ENCODE data around the gene APBB3.

APBB3 gene

GRCh38 chr5:140574165-140574564, 9.8 kb upstream of the APBB3 start:
- DNase-seq (ENCODE audit: low read depth) = no peak

DNA sequence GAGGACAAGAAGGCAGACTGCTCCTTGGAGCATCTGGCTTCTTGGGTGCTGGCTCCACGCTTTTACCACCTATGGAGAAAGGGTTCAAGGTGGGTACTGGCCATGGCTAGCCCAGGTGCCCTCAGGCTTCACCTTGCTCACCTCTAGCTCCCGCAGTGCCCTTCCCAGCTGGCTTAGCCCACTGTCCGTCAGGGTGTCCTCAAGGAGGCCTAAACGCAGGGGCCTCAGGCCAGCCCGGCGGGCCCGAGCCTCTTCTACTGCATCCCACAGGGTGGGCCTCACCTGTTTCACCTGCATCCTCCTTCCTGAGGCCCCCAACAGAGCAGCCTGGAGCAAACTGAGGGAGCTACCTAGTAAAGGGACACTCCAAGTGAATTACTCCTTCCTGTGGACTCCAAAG, 9.3 kb upstream of the APBB3 start:
- DNase-seq (ENCODE audit: low read depth) = no peak

DNA sequence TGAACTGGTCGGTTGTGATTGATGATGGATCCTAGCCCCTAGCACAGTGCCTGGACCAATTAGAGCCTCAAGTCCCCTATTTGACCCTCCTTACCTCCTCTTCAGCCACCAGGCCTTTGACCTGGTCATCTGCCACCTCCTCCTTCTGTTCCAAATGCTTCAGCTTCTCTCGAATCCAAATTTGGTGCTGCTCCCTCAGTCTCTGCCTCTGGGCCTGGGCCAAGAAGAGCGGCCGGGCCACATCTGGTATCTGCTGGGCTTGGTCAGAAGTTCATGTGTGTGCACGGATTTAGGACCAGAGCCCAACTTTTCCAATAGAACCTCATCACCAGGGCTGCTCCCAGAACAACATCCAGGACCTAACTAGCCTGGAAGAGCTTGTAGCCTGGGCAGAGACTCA, 6.7 kb upstream of the APBB3 start:
- DNase-seq (ENCODE audit: low read depth) = no peak

DNA sequence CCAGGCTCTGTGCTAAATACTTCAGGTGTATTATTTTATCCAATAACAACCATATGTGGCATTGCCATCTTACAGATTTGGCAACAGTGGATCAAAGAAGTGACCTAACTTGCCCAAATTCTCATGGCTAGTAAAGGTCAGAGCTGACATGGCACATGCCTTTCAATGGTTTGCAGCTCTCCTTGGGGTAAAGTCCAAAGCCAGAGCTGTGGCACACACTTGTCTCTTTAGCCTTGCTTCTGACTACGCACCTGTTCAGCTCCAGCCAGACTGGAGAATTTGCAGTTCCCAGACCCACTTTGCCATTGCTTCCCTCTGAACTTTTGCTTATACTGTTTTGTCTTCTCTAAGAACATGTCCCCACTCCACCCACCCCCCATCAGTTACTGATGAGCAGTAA, 6.1 kb upstream of the APBB3 start:
- no peak for DNase-seq (ENCODE audit: low read depth)

DNA sequence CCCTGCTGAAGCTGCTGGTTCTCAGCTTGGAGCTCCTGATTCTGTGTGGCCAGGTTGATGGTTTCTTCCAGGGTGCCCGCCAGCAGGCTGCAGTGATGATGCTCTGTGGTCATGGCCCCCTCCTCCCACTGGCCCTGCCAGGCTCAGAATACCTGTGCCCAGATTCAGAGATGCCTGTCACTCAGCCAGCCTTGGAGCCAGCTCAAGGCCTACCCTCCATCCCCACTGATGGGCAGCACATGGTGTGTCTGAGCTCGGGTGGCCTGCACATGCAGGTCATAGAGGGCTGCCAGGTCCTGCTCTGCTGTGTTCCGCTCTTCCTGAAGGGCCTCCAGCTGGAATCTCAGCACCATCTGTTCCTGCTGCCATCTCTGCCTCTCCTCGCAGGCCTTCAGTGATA, 5.7 kb upstream of the APBB3 start:
- no peak for DNase-seq (ENCODE audit: low read depth)

DNA sequence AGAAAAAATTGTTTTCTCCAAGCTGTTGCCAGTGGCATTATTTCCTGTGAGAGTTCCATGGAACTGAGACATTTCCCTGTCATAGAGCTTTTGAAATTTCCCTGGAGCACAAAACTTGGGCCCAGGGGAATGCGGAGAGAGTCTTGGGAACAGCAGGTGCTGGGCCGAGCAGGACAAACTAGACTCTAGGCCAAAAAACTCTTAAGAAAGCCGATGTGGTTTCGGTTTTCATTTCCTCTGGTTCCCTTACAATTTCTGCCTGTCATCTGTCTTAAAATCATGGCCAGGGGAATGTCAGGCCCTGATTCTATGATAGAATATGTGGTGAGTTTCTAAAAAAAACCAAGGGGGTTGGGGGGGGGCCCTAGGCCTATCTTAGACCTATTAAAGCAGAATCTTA, 4.8 kb upstream of the APBB3 start:
- DNase-seq (ENCODE audit: low read depth) = no peak

DNA sequence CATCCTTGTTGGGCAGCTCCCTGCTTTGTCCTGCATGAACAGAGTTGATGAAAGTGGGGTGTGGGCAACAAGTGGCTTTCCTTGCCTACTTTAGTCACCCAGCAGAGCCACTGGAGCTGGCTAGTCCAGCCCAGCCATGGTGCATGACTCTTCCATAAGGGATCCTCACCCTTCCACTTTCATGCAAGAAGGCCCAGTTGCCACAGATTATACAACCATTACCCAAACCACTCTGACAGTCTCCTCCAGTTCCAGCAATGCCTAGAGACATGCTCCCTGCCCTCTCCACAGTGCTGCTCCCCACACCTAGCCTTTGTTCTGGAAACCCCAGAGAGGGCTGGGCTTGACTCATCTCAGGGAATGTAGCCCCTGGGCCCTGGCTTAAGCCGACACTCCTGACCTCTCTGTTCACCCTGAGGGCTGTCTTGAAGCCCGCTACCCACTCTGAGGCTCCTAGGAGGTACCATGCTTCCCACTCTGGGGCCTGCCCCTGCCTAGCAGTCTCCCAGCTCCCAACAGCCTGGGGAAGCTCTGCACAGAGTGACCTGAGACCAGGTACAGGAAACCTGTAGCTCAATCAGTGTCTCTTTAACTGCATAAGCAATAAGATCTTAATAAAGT, 4.2 kb upstream of the APBB3 start:
- DNase-seq (ENCODE audit: low read depth) = no peak

GRCh38 chr5:140567871-140568270, 3.5 kb upstream of the APBB3 start:
- DNase-seq (ENCODE audit: low read depth) = no peak

GRCh38 chr5:140567136-140567818, 2.9 kb upstream of the APBB3 start:
- no peak for DNase-seq (ENCODE audit: low read depth)

- DNase-seq (ENCODE audit: low read depth) = no peak
These were observed 2.3 kb upstream of the APBB3 start for GRCh38 chr5:140566665-140567064.

- no peak for DNase-seq (ENCODE audit: low read depth)
These were observed 1.3 kb upstream of the APBB3 start for GRCh38 chr5:140565780-140566095.

DNA sequence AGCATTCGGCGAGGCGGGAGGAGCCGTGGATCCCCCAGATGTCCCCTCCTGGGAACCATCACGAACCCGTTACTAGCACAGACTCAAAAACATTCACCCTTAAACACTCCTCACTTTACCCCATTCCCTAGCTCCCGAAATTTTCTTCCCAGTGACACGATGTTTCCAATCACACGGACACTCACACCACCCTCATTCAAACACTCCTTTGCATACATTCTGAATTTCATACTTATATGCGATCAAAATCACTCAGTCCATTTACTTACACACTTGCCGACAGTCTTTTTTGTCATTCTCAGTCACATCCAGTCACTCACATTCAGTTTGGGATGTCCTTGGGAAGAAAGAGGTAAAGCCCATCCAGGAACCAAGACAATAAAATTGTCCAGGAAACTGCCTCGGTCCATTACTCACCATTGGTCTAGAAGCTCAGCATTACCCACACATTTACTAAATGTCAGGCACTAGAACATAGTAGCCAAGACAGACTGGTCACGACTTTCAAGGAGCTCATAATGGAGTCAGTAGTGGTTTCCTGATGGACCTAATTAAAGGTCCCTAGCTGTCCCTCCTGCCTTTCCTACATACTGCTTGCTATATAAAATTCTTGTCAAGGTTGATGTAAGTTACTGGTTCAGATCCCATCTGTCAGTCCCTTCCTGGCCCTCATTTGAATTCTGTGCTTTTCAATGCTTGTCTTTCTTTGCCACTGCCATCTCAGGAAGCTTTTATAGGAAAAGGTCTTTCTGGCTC, 804 bp upstream of the APBB3 start:
- no peak for DNase-seq (ENCODE audit: low read depth)

DNA sequence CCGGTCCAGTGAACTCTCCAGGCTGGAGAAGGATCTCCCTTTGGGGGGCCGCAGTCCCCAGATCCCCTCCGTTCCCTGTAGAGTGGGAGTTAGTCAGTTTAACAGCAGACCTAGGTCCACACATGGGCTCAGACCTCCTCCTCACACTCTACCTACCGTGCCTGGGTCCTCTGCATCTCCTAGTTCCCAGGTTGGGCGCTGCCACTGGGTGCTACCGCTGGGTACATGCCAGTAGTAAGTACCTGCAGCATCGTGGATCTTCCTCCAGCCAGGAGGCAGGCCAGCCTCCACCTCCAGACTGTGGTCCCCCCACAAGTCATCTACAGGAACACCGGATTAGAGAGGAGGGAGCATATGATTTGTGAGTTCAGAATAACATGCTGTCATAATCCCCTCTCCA, 802 bp downstream of the APBB3 start:
- no peak for DNase-seq (ENCODE audit: low read depth)

DNA sequence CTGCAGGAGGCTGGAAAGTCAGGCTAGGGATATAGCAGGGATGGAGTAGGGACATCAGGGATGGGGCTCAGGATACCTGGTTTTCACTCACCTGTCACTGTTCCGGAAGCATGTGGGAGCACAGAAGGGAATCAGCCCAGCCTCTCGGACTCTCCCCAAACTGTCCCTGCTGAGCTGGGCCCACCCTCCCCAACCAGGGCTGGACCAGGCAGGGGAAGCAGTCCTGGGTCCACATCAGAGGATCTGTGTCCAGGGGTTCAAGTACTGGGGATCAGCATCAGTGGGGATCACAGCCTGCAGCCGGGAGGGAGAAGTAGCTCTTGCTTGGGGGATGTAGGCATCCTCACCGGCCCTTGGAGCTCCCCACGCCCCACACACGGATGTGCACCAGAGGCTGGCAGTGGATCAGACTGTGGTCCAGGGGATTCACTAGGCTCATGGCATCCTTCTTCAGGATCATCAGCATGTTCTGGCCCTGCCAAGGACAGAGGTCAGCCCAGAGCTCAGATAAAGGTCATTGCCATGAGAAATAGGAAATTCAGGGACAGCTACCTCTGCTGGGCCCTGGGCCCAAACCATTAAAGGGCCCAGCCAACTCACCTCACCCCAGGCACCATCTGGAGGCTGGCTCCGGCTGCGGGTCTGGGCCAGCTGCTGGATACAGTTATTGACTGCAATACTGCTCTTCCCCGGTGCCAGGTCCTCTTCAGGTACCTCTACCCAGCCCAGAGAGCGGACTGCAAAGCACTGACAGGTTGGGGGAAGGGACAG, 2.5 kb downstream of the APBB3 start:
- no peak for DNase-seq (ENCODE audit: low read depth)

- DNase-seq (ENCODE audit: low read depth) = no peak
These were observed 4.2 kb downstream of the APBB3 start for GRCh38 chr5:140560227-140560626.

GRCh38 chr5:140558542-140558941, 5.9 kb downstream of the APBB3 start:
- no peak for DNase-seq (ENCODE audit: low read depth)

- DNase-seq (ENCODE audit: low read depth) = no peak
These were observed 6.4 kb downstream of the APBB3 start for GRCh38 chr5:140557965-140558364.

DNA sequence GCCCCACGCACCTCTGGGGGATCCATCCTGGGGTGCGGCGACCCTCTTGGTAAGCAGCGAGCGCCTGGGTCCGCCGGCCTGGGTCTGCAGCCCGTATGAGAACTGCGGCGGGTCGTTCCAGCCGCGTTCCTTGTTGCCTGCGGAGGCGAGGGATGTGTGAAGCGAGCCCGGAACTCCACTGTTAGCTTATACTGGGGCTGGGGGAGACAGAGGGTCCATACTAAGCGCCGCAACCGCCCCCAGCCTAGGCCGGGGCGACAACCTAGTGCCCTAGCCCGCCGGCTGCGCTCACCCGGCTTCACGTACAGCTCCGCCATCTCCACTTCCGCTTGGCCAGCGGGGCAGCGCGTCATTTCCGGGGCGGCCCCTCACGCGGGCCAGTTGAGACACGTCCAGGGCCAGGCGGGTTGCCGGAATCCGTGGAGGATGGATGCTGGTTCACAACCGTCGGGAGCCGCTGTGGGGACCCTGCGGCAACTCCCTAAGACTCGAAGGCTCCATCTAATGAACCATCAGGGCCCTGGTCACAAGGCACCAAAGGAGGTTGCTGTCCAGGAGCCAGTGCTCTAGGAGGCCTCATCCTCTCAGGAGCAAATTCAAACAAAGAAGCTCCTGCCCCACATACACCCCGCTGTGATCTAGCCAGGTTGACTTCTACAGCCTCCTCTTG, 7.1 kb downstream of the APBB3 start, which contains the start of gene SRA1:
Gene SRA1, minus strand, starts transcription at position 338 of the 670 bp plus-strand sequence. Its CDS starts 21 bp downstream, at position 317.
- DNase-seq (ENCODE audit: low read depth) = peak; percentile 81

DNA sequence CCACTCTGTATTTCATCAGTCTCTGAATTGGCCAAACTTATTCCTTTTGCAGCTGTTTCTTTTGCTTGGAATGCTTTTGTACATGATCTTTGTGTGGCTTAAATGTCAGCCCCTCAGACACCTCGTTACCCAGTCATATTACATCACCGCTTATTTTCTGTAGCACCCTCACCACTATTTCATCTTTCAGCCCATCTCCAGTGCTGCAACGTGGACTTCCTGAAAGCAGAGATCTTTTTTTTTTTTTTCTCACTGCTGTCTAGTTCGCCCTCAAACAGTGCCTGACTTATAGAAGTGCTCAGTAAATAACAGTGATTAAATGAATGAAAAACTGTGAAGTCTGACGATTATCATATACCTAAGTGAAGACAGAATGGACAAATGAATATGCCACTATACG, 8.0 kb downstream of the APBB3 start:
- no peak for DNase-seq (ENCODE audit: low read depth)

DNA sequence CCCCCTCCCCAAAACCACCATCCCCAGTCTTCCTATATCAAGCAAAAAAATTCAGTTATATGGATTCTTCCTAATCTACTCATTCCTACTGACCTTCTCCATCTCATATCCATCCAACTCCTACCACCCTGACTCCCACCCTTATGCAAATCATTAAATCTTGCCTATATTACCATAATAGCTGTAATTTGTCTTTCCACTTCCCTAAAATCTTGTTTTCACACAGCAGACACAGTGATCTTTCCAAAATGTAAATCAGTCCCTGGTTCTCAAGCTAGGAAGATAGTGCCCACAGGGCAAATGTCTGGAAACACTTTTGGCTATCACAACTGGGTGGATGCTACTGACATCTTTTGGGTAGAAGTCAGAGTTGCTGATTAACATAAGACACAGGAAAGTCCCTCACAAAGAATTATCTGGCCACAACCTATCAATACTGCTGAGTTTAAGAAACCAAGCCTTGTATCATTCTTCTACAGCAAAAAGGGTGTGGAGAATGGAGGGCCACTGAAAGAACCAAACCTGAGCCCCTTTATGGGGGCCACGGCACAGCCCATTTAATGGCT, 8.6 kb downstream of the APBB3 start:
- DNase-seq (ENCODE audit: low read depth) = no peak

DNA sequence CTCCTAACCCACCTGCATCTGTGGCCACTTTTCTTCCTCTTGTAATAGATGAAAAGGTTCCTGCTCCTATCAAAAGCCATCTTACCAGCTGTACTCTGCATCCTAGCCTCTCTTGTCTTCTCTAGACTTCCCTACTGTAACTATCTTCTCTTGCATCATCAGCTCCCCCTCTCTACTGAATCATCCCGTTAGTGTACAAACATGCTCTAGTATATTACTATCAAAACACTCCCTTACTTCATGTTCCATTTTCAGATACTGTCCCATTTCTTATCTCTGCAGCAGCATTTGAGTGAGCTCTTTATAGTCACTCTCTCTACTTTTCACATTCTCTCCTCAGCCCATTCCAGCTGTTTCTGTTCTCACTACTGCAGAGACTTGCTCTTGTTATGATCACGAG, 9.9 kb downstream of the APBB3 start:
- no peak for DNase-seq (ENCODE audit: low read depth)

DNA sequence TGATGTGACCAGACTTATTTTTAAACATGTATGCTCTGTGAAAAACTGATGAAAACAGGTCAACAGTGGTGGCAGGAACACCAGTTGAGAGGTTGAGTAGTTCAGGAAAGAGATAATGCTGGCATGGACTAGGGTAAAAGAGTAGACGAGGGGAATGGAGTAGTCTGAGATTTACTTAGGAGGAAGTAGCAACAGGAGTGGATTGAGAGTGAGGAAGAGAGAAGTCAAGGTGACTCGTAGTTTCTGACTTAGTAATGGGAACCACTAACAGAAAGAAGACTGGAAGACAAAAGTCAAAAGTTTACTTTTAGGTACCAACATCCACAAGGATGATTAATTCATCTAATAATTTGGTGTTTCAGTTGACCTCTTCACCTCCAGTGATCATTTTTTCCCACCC, 10.7 kb downstream of the APBB3 start:
- no peak for DNase-seq (ENCODE audit: low read depth)
